Effector memory CD4-positive, alpha-beta T cell (primary cell): ENCODE data around the gene ANKRD65.
"Not testable (repeated sequence)": the region's sequence is repeated elsewhere in the genome, so short reads cannot be mapped to it uniquely, and the experiment has no call there.

Experiments
- DNase-seq, 3 donors: peaks; one replicate each; pipeline ENCODE4 v3.0.0-alpha.2; 2020
- H3K27ac ChIP-seq: 2 replicates; pipeline ENCODE4 v1.7.0; 2013; ENCODE audit warnings: mild to moderate bottlenecking, low read length, moderate library complexity; ENCODE audit not compliant: insufficient read depth, poor library complexity, severe bottlenecking
- H3K27me3 ChIP-seq: replicated peaks from 2 replicates; pipeline ENCODE4 v1.7.0; 2013; ENCODE audit warnings: mild to moderate bottlenecking, low read length; ENCODE audit not compliant: insufficient read depth, control insufficient read depth, poor library complexity, severe bottlenecking
- H3K36me3 ChIP-seq: 2 replicates; pipeline ENCODE4 v1.7.0; 2013; ENCODE audit warnings: mild to moderate bottlenecking, low read length, moderate library complexity; ENCODE audit not compliant: control insufficient read depth, insufficient read depth
- H3K4me1 ChIP-seq: 2 replicates; pipeline ENCODE4 v1.7.0; 2013; ENCODE audit warnings: low read length, mild to moderate bottlenecking; ENCODE audit not compliant: control insufficient read depth, insufficient read depth, poor library complexity, severe bottlenecking
- H3K4me3 ChIP-seq: 2 replicates; pipeline ENCODE4 v1.7.0; 2013; ENCODE audit warnings: low read length, low read depth, mild to moderate bottlenecking; ENCODE audit not compliant: insufficient read depth, poor library complexity, severe bottlenecking
- H3K9me3 ChIP-seq: 2 replicates; pipeline ENCODE4 v1.7.0; 2013; ENCODE audit warnings: mild to moderate bottlenecking, low read length, moderate library complexity; ENCODE audit not compliant: control insufficient read depth

ANKRD65 gene

GRCh38 chr1:1455934-1456333 lies 34.9 kb upstream of the ANKRD65 start:
- not testable (repeated sequence) for H3K9me3 ChIP-seq, H3K4me1 ChIP-seq, H3K4me3 ChIP-seq, H3K36me3 ChIP-seq, H3K27ac ChIP-seq, DNase-seq, H3K27me3 ChIP-seq

- H3K9me3 ChIP-seq = no peaks in the 10 kb centered on the region
- H3K27ac ChIP-seq = no peak overlapping the region
- no peak overlapping the region for H3K4me3 ChIP-seq
- no peaks in the 10 kb centered on the region for H3K4me1 ChIP-seq
- DNase-seq = no peak
- H3K27me3 ChIP-seq = no peaks in the 10 kb centered on the region
- H3K36me3 ChIP-seq = no peaks in the 10 kb centered on the region
Measured at GRCh38 chr1:1455366-1455884, 34.3 kb upstream of the ANKRD65 start.

- H3K27ac ChIP-seq, H3K36me3 ChIP-seq, H3K9me3 ChIP-seq, DNase-seq, H3K4me1 ChIP-seq, H3K4me3 ChIP-seq, H3K27me3 ChIP-seq: not testable (repeated sequence)
Measured at GRCh38 chr1:1454286-1455056, 33.4 kb upstream of the ANKRD65 start.

- no peak for DNase-seq
- no peaks in the 10 kb centered on the region for H3K27me3 ChIP-seq
- H3K4me3 ChIP-seq = no peak overlapping the region
- H3K4me1 ChIP-seq = no peaks in the 10 kb centered on the region
- H3K27ac ChIP-seq = no peak overlapping the region
- H3K9me3 ChIP-seq = no peaks in the 10 kb centered on the region
- H3K36me3 ChIP-seq = no peaks in the 10 kb centered on the region
Measured at GRCh38 chr1:1452882-1453281, 31.8 kb upstream of the ANKRD65 start.

GRCh38 chr1:1452365-1452739 lies 31.3 kb upstream of the ANKRD65 start:
- H3K27me3 ChIP-seq, H3K36me3 ChIP-seq, H3K4me3 ChIP-seq, H3K27ac ChIP-seq, DNase-seq, H3K4me1 ChIP-seq, H3K9me3 ChIP-seq: not testable (repeated sequence)

- Histone ChIP-seq H3K9me3 (no peaks in the 10 kb centered on the region), H3K4me1 (no peaks in the 10 kb centered on the region), H3K36me3 (no peaks in the 10 kb centered on the region), H3K27me3 (no peaks in the 10 kb centered on the region), H3K4me3 (no peak overlapping the region), H3K27ac (no peak overlapping the region)
- DNase-seq = no peak
Measured at GRCh38 chr1:1451696-1452364, 30.8 kb upstream of the ANKRD65 start.

GRCh38 chr1:1450616-1451015 lies 29.5 kb upstream of the ANKRD65 start:
- H3K4me3 ChIP-seq, H3K4me1 ChIP-seq, H3K9me3 ChIP-seq, DNase-seq, H3K36me3 ChIP-seq, H3K27ac ChIP-seq, H3K27me3 ChIP-seq: not testable (repeated sequence)

- DNase-seq = no peak
- Histone ChIP-seq H3K27me3 (no peaks in the 10 kb centered on the region), H3K4me1 (no peaks in the 10 kb centered on the region), H3K27ac (no peak within 1 kb of the TSS), H3K4me3 (no peak within 1 kb of the TSS), H3K9me3 (no peaks in the 10 kb centered on the region), H3K36me3 (no peaks in the 10 kb centered on the region)
Measured at GRCh38 chr1:1449099-1449739, 28.1 kb upstream of the ANKRD65 start, which contains the start of gene ATAD3C. Gene ATAD3C (plus strand): TSS chr1:1449689. CDS start chr1:1450684, 995 bp downstream.

GRCh38 chr1:1446631-1447030 lies 25.6 kb upstream of the ANKRD65 start:
- H3K27me3 ChIP-seq, DNase-seq, H3K4me3 ChIP-seq, H3K9me3 ChIP-seq, H3K36me3 ChIP-seq, H3K4me1 ChIP-seq, H3K27ac ChIP-seq: not testable (repeated sequence)
